Measurements from ENCODE around the gene POU3F2. TPM values are rescaled to one million over a fixed set of nuclear protein-coding genes. Genes with fewer than 3 reads are reported as not detected.

The POU3F2 gene
- total RNA-seq, 5 donors from 2014 or later (not counting 1 experiment from before 2014, with no cell fraction given) = not detected

- Mint-ChIP-seq H3K36me3 (no peaks in the 10 kb centered on the region), H3K4me1 (no peaks in the 10 kb centered on the region), H3K9me3 (peaks cover 0 to 4% (median 0%) of the 10 kb centered on the region in 3 donors), H3K4me3 (no peak overlapping the region), H3K27ac (no peak overlapping the region), H3K27me3 (peaks cover 14 to 20% of the 10 kb centered on the region in 2 donors)
- H3K36me3 ChIP-seq (ENCODE audit: control insufficient read depth in 2 of 2, extremely low read depth in 1 of 2, insufficient read depth in 1 of 2, low read length in 1 of 2) = no peaks in the 10 kb centered on the region
- ChIA-PET CTCF (interaction anchor here (0.6 to 0.7 kb wide), 2 partner anchors 81 to 86 kb away, joined by 4 to 5 read pairs; no protein-coding TSS in a partner anchor), POLR2A (no interaction called here)
- peaks cover 0 to 8% of the 10 kb centered on the region in 2 experiments for H3K27me3 ChIP-seq (replicated peaks in 1 of 2; ENCODE audit: control insufficient read depth in 2 of 2, extremely low read depth in 1 of 2, insufficient read depth in 2 of 2, low read length in 1 of 2)
- H3K9me3 ChIP-seq = no peaks in the 10 kb centered on the region
- 88% methylated on average over 2 of the region's 4 CpGs for WGBS (ENCODE audit: insufficient coverage)
- no peak for DNase-seq
- no peak overlapping the region for H3K4me3 ChIP-seq (ENCODE audit: control insufficient read depth in 1 of 2, extremely low read depth in 1 of 2, low read length in 1 of 2)
- ATAC-seq (replicated peaks in 1 of 4) = no peak
- no peak overlapping the region for H3K27ac ChIP-seq (ENCODE audit: low read length)
- no peaks in the 10 kb centered on the region for H3K4me1 ChIP-seq (ENCODE audit: control insufficient read depth in 1 of 2, extremely low read depth in 1 of 2, insufficient read depth in 2 of 2, low read length in 2 of 2)
Observed at GRCh38 chr6:98808541-98809210, 25.7 kb upstream of the POU3F2 start.

DNA sequence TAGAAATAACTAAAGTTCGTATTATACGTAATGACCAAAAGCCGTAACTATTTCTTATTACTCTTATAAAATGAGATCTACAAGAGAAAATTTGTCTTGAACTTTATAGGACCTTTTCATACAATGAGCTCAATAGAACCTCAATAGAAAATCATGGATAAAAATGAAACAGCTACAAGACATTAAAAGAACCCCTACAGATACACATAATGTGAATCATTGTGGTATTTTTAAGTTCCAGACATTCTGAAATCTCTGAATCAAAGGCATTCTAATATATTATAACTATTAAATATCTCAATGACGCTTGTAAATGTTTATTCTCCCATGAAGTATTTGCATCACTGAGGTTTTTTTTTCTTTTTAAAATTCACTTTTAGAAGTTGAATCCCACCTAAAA, 22.2 kb upstream of the POU3F2 start:
- ATAC-seq (replicated peaks in 1 of 4) (no peak), DNase-seq (no peak)
- peaks cover 0 to 7% (median 3%) of the 10 kb centered on the region in 3 donors for H3K9me3 Mint-ChIP-seq
- Histone ChIP-seq H3K4me1 (ENCODE audit: control insufficient read depth in 1 of 2, extremely low read depth in 1 of 2, insufficient read depth in 2 of 2, low read length in 2 of 2) (no peaks in the 10 kb centered on the region), H3K27ac (ENCODE audit: low read length) (no peak overlapping the region), H3K36me3 (ENCODE audit: control insufficient read depth in 2 of 2, extremely low read depth in 1 of 2, insufficient read depth in 1 of 2, low read length in 1 of 2) (no peaks in the 10 kb centered on the region), H3K4me3 (ENCODE audit: control insufficient read depth in 1 of 2, extremely low read depth in 1 of 2, low read length in 1 of 2) (no peak overlapping the region), H3K27me3 (replicated peaks in 1 of 2; ENCODE audit: control insufficient read depth in 2 of 2, extremely low read depth in 1 of 2, insufficient read depth in 2 of 2, low read length in 1 of 2) (peaks cover 0 to 7% of the 10 kb centered on the region in 2 experiments), H3K9me3 (no peaks in the 10 kb centered on the region)
- no peaks in the 10 kb centered on the region for H3K36me3 Mint-ChIP-seq
- ChIA-PET CTCF (no interaction called here), POLR2A (no interaction called here)
- no peaks in the 10 kb centered on the region for H3K4me1 Mint-ChIP-seq
- H3K27me3 Mint-ChIP-seq = peaks cover 15 to 16% of the 10 kb centered on the region in 2 donors
- WGBS (ENCODE audit: insufficient coverage) = no CpG with 5 or more reads among the region's 4 CpGs
- no peak overlapping the region for H3K27ac Mint-ChIP-seq
- H3K4me3 Mint-ChIP-seq = no peak overlapping the region

DNA sequence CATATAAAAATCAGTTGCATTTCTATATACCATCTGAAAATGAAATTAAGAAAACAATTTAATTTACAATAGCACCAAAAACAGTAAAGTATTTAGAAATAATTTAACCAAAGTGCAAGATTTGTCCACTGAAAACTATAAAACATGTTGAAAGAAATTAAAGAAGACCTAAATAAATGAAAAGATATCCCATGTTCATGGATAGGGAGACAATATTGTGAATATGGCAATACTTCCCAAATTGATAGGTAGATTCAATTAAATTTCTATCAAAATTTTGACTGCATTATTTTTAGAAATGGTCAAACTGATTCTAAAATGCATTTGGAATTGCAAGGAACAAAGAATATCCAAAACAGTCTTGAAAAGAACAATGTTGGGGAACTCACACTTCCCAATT, 17.6 kb upstream of the POU3F2 start:
- H3K27me3 ChIP-seq (replicated peaks in 1 of 2; ENCODE audit: control insufficient read depth in 2 of 2, extremely low read depth in 1 of 2, insufficient read depth in 2 of 2, low read length in 1 of 2) = peaks cover 4 to 6% of the 10 kb centered on the region in 2 experiments
- DNase-seq (no peak), ATAC-seq (replicated peaks in 1 of 4) (no peak)
- no peaks in the 10 kb centered on the region for H3K36me3 ChIP-seq (ENCODE audit: control insufficient read depth in 2 of 2, extremely low read depth in 1 of 2, insufficient read depth in 1 of 2, low read length in 1 of 2)
- ChIA-PET CTCF (no interaction called here), POLR2A (interaction anchor here in 1 of 2 donors (0.6 to 0.7 kb wide), 2 partner anchors 12 to 1885 kb away, joined by 3 to 4 read pairs; no protein-coding TSS in a partner anchor)
- no peaks in the 10 kb centered on the region for H3K9me3 ChIP-seq
- no peaks in the 10 kb centered on the region for H3K4me1 Mint-ChIP-seq
- H3K4me1 ChIP-seq (ENCODE audit: control insufficient read depth in 1 of 2, extremely low read depth in 1 of 2, insufficient read depth in 2 of 2, low read length in 2 of 2) = no peaks in the 10 kb centered on the region
- H3K9me3 Mint-ChIP-seq = peaks cover 3 to 7% (median 4%) of the 10 kb centered on the region in 3 donors
- H3K36me3 Mint-ChIP-seq = no peaks in the 10 kb centered on the region
- H3K4me3 Mint-ChIP-seq = no peak overlapping the region
- no peak overlapping the region for H3K27ac Mint-ChIP-seq
- no peak overlapping the region for H3K4me3 ChIP-seq (ENCODE audit: control insufficient read depth in 1 of 2, extremely low read depth in 1 of 2, low read length in 1 of 2)
- H3K27ac ChIP-seq (ENCODE audit: low read length) = no peak overlapping the region
- H3K27me3 Mint-ChIP-seq = peaks cover 49 to 52% of the 10 kb centered on the region in 2 donors

GRCh38 chr6:98821756-98822405, 12.5 kb upstream of the POU3F2 start:
- Histone ChIP-seq H3K9me3 (no peaks in the 10 kb centered on the region), H3K4me1 (ENCODE audit: control insufficient read depth in 1 of 2, extremely low read depth in 1 of 2, insufficient read depth in 2 of 2, low read length in 2 of 2) (peaks cover 2 to 16% of the 10 kb centered on the region in 2 experiments), H3K27ac (ENCODE audit: low read length) (no peak overlapping the region), H3K36me3 (ENCODE audit: control insufficient read depth in 2 of 2, extremely low read depth in 1 of 2, insufficient read depth in 1 of 2, low read length in 1 of 2) (no peaks in the 10 kb centered on the region), H3K4me3 (ENCODE audit: control insufficient read depth in 1 of 2, extremely low read depth in 1 of 2, low read length in 1 of 2) (no peak overlapping the region), H3K27me3 (replicated peaks in 1 of 2; ENCODE audit: control insufficient read depth in 2 of 2, extremely low read depth in 1 of 2, insufficient read depth in 2 of 2, low read length in 1 of 2) (peaks cover 21 to 30% of the 10 kb centered on the region in 2 experiments)
- Mint-ChIP-seq H3K27me3 (peaks cover 79 to 83% of the 10 kb centered on the region in 2 donors), H3K9me3 (peaks cover 0 to 4% (median 0%) of the 10 kb centered on the region in 3 donors), H3K36me3 (no peaks in the 10 kb centered on the region), H3K27ac (no peak overlapping the region), H3K4me3 (no peak overlapping the region), H3K4me1 (peaks cover 14 to 23% (median 19%) of the 10 kb centered on the region in 3 donors)
- no CpG with 5 or more reads among the region's 2 CpGs for WGBS (ENCODE audit: insufficient coverage)
- POLR2A ChIA-PET = no interaction called here
- no peak for ATAC-seq (replicated peaks in 1 of 4)
- CTCF ChIA-PET = interaction anchor here in 1 of 2 donors (0.9 kb wide), 1 partner anchor 21 kb away, joined by 3 read pairs; no protein-coding TSS in a partner anchor
- no peak for DNase-seq

DNA sequence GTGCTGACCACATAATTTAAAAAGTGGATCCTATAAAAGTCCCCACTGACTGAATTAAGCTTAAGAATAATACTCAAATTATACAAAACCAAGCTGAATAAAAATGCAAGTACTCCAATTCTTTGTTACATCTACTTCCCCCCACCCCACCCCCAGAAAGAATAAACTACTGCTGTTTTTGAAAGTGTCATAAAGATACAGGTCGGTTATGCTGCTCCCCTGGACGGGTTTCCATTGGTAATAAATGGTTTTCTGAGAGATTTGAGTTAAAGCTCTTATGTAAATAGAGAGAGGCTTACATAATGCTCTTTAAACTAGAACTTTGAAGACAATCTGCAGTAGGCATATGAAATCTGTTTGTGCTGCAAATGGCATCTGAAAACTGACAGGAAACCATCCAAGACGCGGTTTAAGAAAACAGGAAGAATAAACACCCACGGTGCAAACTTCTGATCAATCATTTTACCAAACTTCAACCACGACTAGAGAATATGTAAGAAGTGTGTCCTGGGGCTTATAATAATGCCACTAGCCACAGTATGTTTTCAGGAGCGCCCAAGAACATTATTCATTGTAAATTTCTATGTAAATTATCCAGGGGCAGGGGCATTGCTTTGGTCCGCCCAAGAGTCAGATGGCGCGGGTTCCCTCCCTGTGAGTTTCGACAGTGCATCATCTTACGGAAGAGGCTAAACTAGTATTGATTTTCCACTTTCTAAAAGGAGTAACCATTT, 10.8 kb upstream of the POU3F2 start:
- Histone ChIP-seq H3K27ac (ENCODE audit: low read length) (no peak overlapping the region), H3K4me3 (ENCODE audit: control insufficient read depth in 1 of 2, extremely low read depth in 1 of 2, low read length in 1 of 2) (peak overlapping the region in 1 of 2 donors; percentile 55), H3K36me3 (ENCODE audit: control insufficient read depth in 2 of 2, extremely low read depth in 1 of 2, insufficient read depth in 1 of 2, low read length in 1 of 2) (no peaks in the 10 kb centered on the region), H3K9me3 (no peaks in the 10 kb centered on the region), H3K4me1 (ENCODE audit: control insufficient read depth in 1 of 2, extremely low read depth in 1 of 2, insufficient read depth in 2 of 2, low read length in 2 of 2) (peaks cover 2 to 28% of the 10 kb centered on the region in 2 experiments), H3K27me3 (replicated peaks in 1 of 2; ENCODE audit: control insufficient read depth in 2 of 2, extremely low read depth in 1 of 2, insufficient read depth in 2 of 2, low read length in 1 of 2) (peaks cover 29 to 44% of the 10 kb centered on the region in 2 experiments)
- H3K36me3 Mint-ChIP-seq = no peaks in the 10 kb centered on the region
- peak overlapping the region; percentile 57 to 70 (median 65) for H3K4me3 Mint-ChIP-seq
- H3K4me1 Mint-ChIP-seq = peaks cover 23 to 32% (median 26%) of the 10 kb centered on the region in 3 donors
- DNase-seq (peak in 1 of 35 experiments; percentile 2), ATAC-seq (replicated peaks in 1 of 4) (no peak)
- 0% methylated on average over 1 of the region's 12 CpGs for whole genome bisulfite sequencing (ENCODE audit: insufficient coverage)
- peak overlapping the region in 1 of 2 donors; percentile 8 for H3K27ac Mint-ChIP-seq
- POLR2A ChIA-PET = no interaction called here
- H3K9me3 Mint-ChIP-seq = peaks cover 0 to 1% (median 0%) of the 10 kb centered on the region in 3 donors
- peaks cover 80 to 83% of the 10 kb centered on the region in 2 donors for H3K27me3 Mint-ChIP-seq
- CTCF ChIA-PET = interaction anchor here (0.7 kb wide), 2 partner anchors 218 to 1896 kb away, joined by 3 to 6 read pairs; no protein-coding TSS in a partner anchor

All from T-cell (primary cell).